Measurements from ENCODE around the gene TEX51.

TEX51 gene

GRCh38 chr2:126893153-126893552 lies 5.5 kb upstream of the TEX51 start:
- no peak for DNase-seq (ENCODE audit: low read depth in 2 of 2)

GRCh38 chr2:126893606-126894005 lies 5.1 kb upstream of the TEX51 start:
- no peak for DNase-seq (ENCODE audit: low read depth in 2 of 2)

GRCh38 chr2:126894082-126894481 lies 4.6 kb upstream of the TEX51 start:
- no peak for DNase-seq (ENCODE audit: low read depth in 2 of 2)

- no peak for DNase-seq (ENCODE audit: low read depth in 2 of 2)
Measured at GRCh38 chr2:126894585-126895182, 4.0 kb upstream of the TEX51 start.

GRCh38 chr2:126895336-126895735 lies 3.4 kb upstream of the TEX51 start:
- DNase-seq (ENCODE audit: low read depth in 2 of 2): no peak

GRCh38 chr2:126896471-126896870 lies 2.2 kb upstream of the TEX51 start:
- no peak for DNase-seq (ENCODE audit: low read depth in 2 of 2)

- DNase-seq (ENCODE audit: low read depth in 2 of 2): no peak
Measured at GRCh38 chr2:126899616-126900185, 1.0 kb downstream of the TEX51 start.

- no peak for DNase-seq (ENCODE audit: low read depth in 2 of 2)
Measured at GRCh38 chr2:126900646-126901319, 2.1 kb downstream of the TEX51 start.

GRCh38 chr2:126901459-126901858 lies 2.8 kb downstream of the TEX51 start:
- no peak for DNase-seq (ENCODE audit: low read depth in 2 of 2)

- DNase-seq (ENCODE audit: low read depth in 2 of 2): no peak
Measured at GRCh38 chr2:126902152-126902835, 3.6 kb downstream of the TEX51 start.

- no peak for DNase-seq (ENCODE audit: low read depth in 2 of 2)
Measured at GRCh38 chr2:126902859-126903258, 4.2 kb downstream of the TEX51 start.

- no peak for DNase-seq (ENCODE audit: low read depth in 2 of 2)
Measured at GRCh38 chr2:126905991-126906390, 7.3 kb downstream of the TEX51 start.

- no peak for DNase-seq (ENCODE audit: low read depth in 2 of 2)
Measured at GRCh38 chr2:126906781-126907180, 8.1 kb downstream of the TEX51 start.

GRCh38 chr2:126907671-126908070 lies 9.0 kb downstream of the TEX51 start:
- no peak for DNase-seq (ENCODE audit: low read depth in 2 of 2)

GRCh38 chr2:126908721-126909177 lies 10.1 kb downstream of the TEX51 start:
- DNase-seq (ENCODE audit: low read depth in 2 of 2): no peak

- DNase-seq (ENCODE audit: low read depth in 2 of 2): no peak
Measured at GRCh38 chr2:126909366-126909765, 10.7 kb downstream of the TEX51 start.

GRCh38 chr2:126909781-126910180 lies 11.1 kb downstream of the TEX51 start:
- DNase-seq (ENCODE audit: low read depth in 2 of 2): no peak

- no peak for DNase-seq (ENCODE audit: low read depth in 2 of 2)
Measured at GRCh38 chr2:126910637-126911036, 11.9 kb downstream of the TEX51 start.

- no peak for DNase-seq (ENCODE audit: low read depth in 2 of 2)
Measured at GRCh38 chr2:126911111-126911796, 12.6 kb downstream of the TEX51 start.

- no peak for DNase-seq (ENCODE audit: low read depth in 2 of 2)
Measured at GRCh38 chr2:126912201-126912600, 13.5 kb downstream of the TEX51 start.

GRCh38 chr2:126913329-126913728 lies 14.6 kb downstream of the TEX51 start:
- no peak for DNase-seq (ENCODE audit: low read depth in 2 of 2)
